GM18907 (cell line): ENCODE measurements around the gene FAM76B.

Experiments
- ATAC-seq: cut with Tn5 transposase; IDR thresholded peaks from one replicate; pipeline ENCODE4 v1.9.1; 2021; ENCODE audit warnings: mild to moderate bottlenecking, moderate library complexity; ENCODE audit not compliant: unreplicated experiment

The FAM76B gene

GRCh38 chr11:95792700-95793099 is 3.1 kb upstream of the FAM76B start:
- no peak for ATAC-seq

- no peak for ATAC-seq
Measured at GRCh38 chr11:95792200-95792599, 2.6 kb upstream of the FAM76B start.

- no peak for ATAC-seq
Measured at GRCh38 chr11:95791709-95792033, 2.1 kb upstream of the FAM76B start.

- no peak for ATAC-seq
Measured at GRCh38 chr11:95790933-95791708, 1.5 kb upstream of the FAM76B start.

- peak; percentile 80 for ATAC-seq
Measured at GRCh38 chr11:95790123-95790932, 746 bp upstream of the FAM76B start, which contains the start of gene CEP57. TSS of gene CEP57 (plus strand) at chr11:95790498. CDS start at chr11:95790699, 201 bp downstream.

GRCh38 chr11:95788921-95789505 is 569 bp downstream of the FAM76B start:
- ATAC-seq = peak; percentile 9

- ATAC-seq = no peak
Measured at GRCh38 chr11:95780544-95780943, 9.0 kb downstream of the FAM76B start.

GRCh38 chr11:95778699-95779098 is 10.9 kb downstream of the FAM76B start:
- ATAC-seq = peak; percentile 48

GRCh38 chr11:95776859-95777258 is 12.7 kb downstream of the FAM76B start:
- ATAC-seq = no peak

GRCh38 chr11:95768521-95768920 is 21.1 kb downstream of the FAM76B start:
- no peak for ATAC-seq

GRCh38 chr11:95767498-95767897 is 22.1 kb downstream of the FAM76B start:
- ATAC-seq = no peak

- ATAC-seq = no peak
Measured at GRCh38 chr11:95766701-95767100, 22.9 kb downstream of the FAM76B start.

- ATAC-seq = peak; percentile 44
Measured at GRCh38 chr11:95764267-95764898, 25.2 kb downstream of the FAM76B start.

- ATAC-seq = no peak
Measured at GRCh38 chr11:95762534-95762933, 27.0 kb downstream of the FAM76B start.

- ATAC-seq = no peak
Measured at GRCh38 chr11:95760941-95761340, 28.6 kb downstream of the FAM76B start.

- ATAC-seq = no peak
Measured at GRCh38 chr11:95751515-95751914, 38.1 kb downstream of the FAM76B start.

GRCh38 chr11:95750101-95750500 is 39.5 kb downstream of the FAM76B start:
- no peak for ATAC-seq

- ATAC-seq = no peak
Measured at GRCh38 chr11:95739108-95739938, 50.3 kb downstream of the FAM76B start.

GRCh38 chr11:95736809-95737208 is 52.8 kb downstream of the FAM76B start:
- no peak for ATAC-seq

GRCh38 chr11:95736355-95736754 is 53.2 kb downstream of the FAM76B start:
- no peak for ATAC-seq
